AML-193 (cell line): ENCODE data around the gene AGBL5.
"Not testable (repeated sequence)": the region's sequence is repeated elsewhere in the genome, so short reads cannot be mapped to it uniquely, and the experiment has no call there.

Source experiments
- DNase-seq, 2 experiments: peaks; one replicate each; lab custom pipeline; 2025; lab: John Stamatoyannopoulos, UW

The AGBL5 gene

GRCh38 chr2:27091746-27092695 lies 40.6 kb downstream of the AGBL5 start:
- no peak for DNase-seq

- no peak for DNase-seq
These were observed 41.4 kb downstream of the AGBL5 start for GRCh38 chr2:27092696-27093429.

GRCh38 chr2:27093430-27094352 lies 42.2 kb downstream of the AGBL5 start:
- DNase-seq = no peak

- no peak for DNase-seq
These were observed 43.0 kb downstream of the AGBL5 start for GRCh38 chr2:27094353-27094984.

GRCh38 chr2:27095427-27095744 lies 43.9 kb downstream of the AGBL5 start:
- DNase-seq = no peak

- DNase-seq = no peak
These were observed 44.5 kb downstream of the AGBL5 start for GRCh38 chr2:27095745-27096651.

- DNase-seq = no peak
These were observed 45.4 kb downstream of the AGBL5 start for GRCh38 chr2:27096748-27097297.

GRCh38 chr2:27097341-27097740 lies 45.9 kb downstream of the AGBL5 start:
- no peak for DNase-seq

- DNase-seq = no peak
These were observed 48.0 kb downstream of the AGBL5 start for GRCh38 chr2:27099334-27099955.

- DNase-seq = no peak
These were observed 48.6 kb downstream of the AGBL5 start for GRCh38 chr2:27100036-27100435.

GRCh38 chr2:27102329-27102728 lies 50.9 kb downstream of the AGBL5 start:
- DNase-seq = no peak

- DNase-seq = no peak
These were observed 54.5 kb downstream of the AGBL5 start for GRCh38 chr2:27105981-27106380.

- no peak for DNase-seq
These were observed 56.8 kb downstream of the AGBL5 start for GRCh38 chr2:27108221-27108620.

GRCh38 chr2:27109083-27109482 lies 57.6 kb downstream of the AGBL5 start:
- DNase-seq = no peak

GRCh38 chr2:27110603-27111352 lies 59.3 kb downstream of the AGBL5 start:
- not testable (repeated sequence) for DNase-seq

- not testable (repeated sequence) for DNase-seq
These were observed 60.1 kb downstream of the AGBL5 start for GRCh38 chr2:27111392-27112078.

- DNase-seq = no peak
These were observed 64.1 kb downstream of the AGBL5 start for GRCh38 chr2:27115519-27115918.

GRCh38 chr2:27117995-27118524 lies 66.6 kb downstream of the AGBL5 start:
- DNase-seq = no peak
